ENCODE measurements around the gene MAST4.

Gene MAST4

DNA sequence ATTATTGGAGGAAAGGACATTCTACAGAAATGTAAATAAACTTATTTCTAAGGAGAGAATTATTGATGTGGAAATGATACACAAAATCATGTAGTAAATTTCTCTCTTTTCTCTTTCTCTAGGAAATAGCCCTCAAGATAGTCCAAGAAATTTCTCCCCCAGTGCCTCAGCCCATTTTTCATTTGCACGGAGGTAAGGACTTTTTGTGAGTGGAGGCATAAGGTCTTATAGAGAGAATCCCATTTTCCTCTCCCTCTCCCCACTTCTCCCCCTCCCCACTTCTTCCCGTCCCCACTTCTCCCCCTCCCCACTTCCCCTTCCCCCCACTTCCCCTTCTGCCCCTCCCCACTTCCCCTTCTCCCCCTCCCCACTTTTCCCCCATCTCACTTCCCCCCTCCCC lies 493.8 kb downstream of the MAST4 start:
- Histone ChIP-seq H3K79me2 (ENCODE audit: control insufficient read depth, low read length) (no peaks in the 10 kb centered on the region), H3K4me2 (ENCODE audit: low read length) (no peak overlapping the region), H3K9me3 (ENCODE audit: control insufficient read depth, insufficient read depth, low read length) (no peaks in the 10 kb centered on the region), H4K20me1 (ENCODE audit: control insufficient read depth, insufficient read depth, low read depth, low read length) (no peaks in the 10 kb centered on the region), H3K27ac (ENCODE audit: low read depth, low read length) (no peak overlapping the region), H3F3A (ENCODE audit: control insufficient read depth, insufficient read depth) (no peaks in the 10 kb centered on the region), H3K27me3 (ENCODE audit: control insufficient read depth, low read length) (no peaks in the 10 kb centered on the region), H3K9me2 (replicated peaks; ENCODE audit: control insufficient read depth, low read length) (no peaks in the 10 kb centered on the region), H3K4me3 (ENCODE audit: low read length) (no peak overlapping the region), H3K4me1 (ENCODE audit: control insufficient read depth, low read length) (no peaks in the 10 kb centered on the region), H3K36me3 (ENCODE audit: control insufficient read depth, low read length) (no peaks in the 10 kb centered on the region)
- no peak for TF ChIP-seq EZH2phosphoT487 (IDR thresholded peaks at IDR 0.05; ENCODE audit: borderline replicate concordance, low read length)
- TF ChIP-seq, protein P1, sequence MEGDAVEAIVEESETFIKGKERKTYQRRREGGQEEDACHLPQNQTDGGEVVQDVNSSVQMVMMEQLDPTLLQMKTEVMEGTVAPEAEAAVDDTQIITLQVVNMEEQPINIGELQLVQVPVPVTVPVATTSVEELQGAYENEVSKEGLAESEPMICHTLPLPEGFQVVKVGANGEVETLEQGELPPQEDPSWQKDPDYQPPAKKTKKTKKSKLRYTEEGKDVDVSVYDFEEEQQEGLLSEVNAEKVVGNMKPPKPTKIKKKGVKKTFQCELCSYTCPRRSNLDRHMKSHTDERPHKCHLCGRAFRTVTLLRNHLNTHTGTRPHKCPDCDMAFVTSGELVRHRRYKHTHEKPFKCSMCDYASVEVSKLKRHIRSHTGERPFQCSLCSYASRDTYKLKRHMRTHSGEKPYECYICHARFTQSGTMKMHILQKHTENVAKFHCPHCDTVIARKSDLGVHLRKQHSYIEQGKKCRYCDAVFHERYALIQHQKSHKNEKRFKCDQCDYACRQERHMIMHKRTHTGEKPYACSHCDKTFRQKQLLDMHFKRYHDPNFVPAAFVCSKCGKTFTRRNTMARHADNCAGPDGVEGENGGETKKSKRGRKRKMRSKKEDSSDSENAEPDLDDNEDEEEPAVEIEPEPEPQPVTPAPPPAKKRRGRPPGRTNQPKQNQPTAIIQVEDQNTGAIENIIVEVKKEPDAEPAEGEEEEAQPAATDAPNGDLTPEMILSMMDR (IDR thresholded peaks at IDR 0.05; ENCODE audit: low read depth, low read length, poor library complexity, severe bottlenecking) = no peak

DNA sequence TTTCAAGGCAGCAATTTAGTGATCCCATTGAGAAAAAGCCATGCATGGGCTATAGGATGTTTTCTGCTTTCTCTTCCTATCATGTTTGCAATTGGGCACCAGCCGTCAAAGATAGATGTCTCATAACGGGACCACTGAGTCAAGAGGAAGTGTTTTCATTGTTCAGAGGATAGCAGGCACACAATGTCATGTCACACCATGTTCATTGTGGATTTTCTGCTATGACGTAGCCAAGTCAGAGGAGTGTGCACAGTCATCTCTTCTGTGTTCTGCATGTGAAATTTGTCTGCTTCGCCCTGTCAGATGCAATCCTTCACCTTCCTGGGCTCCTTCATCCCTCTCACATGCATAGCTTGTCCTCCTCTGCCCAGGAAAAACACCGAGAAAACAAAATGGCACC lies 494.4 kb downstream of the MAST4 start:
- Histone ChIP-seq H3K4me1 (ENCODE audit: control insufficient read depth, low read length) (no peaks in the 10 kb centered on the region), H3K9me3 (ENCODE audit: control insufficient read depth, insufficient read depth, low read length) (no peaks in the 10 kb centered on the region), H3F3A (ENCODE audit: control insufficient read depth, insufficient read depth) (no peaks in the 10 kb centered on the region), H3K27me3 (ENCODE audit: control insufficient read depth, low read length) (no peaks in the 10 kb centered on the region), H4K20me1 (ENCODE audit: control insufficient read depth, insufficient read depth, low read depth, low read length) (no peaks in the 10 kb centered on the region), H3K4me3 (ENCODE audit: low read length) (no peak overlapping the region), H3K36me3 (ENCODE audit: control insufficient read depth, low read length) (no peaks in the 10 kb centered on the region), H3K4me2 (ENCODE audit: low read length) (no peak overlapping the region), H3K79me2 (ENCODE audit: control insufficient read depth, low read length) (no peaks in the 10 kb centered on the region), H3K27ac (ENCODE audit: low read depth, low read length) (no peak overlapping the region), H3K9me2 (replicated peaks; ENCODE audit: control insufficient read depth, low read length) (no peaks in the 10 kb centered on the region)
- no peak for TF ChIP-seq EZH2phosphoT487 (IDR thresholded peaks at IDR 0.05; ENCODE audit: borderline replicate concordance, low read length)
- TF ChIP-seq, protein P1 (IDR thresholded peaks at IDR 0.05; ENCODE audit: low read depth, low read length, poor library complexity, severe bottlenecking) = no peak

DNA sequence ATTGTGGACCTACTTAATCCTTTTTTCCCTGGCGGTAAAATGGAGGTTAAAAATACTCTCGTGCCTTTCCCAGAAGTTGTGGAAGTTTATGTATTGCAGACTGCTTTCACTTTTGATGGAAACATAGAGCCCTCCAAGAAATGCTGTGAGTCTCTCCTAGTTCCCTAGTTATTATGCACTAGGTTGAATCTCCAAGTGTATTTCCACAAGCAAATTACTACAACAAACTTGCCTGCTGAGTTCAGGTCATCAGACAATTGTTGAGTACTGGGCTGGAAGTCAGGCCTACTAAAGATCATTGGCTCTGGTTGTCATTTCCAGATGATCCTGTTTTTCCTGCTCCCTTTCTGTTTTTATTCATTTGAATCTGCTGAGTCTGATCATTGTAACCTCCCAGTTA lies 496.3 kb downstream of the MAST4 start:
- H4K20me1 ChIP-seq (ENCODE audit: control insufficient read depth, insufficient read depth, low read depth, low read length) = no peaks in the 10 kb centered on the region
- H3K9me2 ChIP-seq (replicated peaks; ENCODE audit: control insufficient read depth, low read length) = no peaks in the 10 kb centered on the region
- TF ChIP-seq EZH2phosphoT487 (IDR thresholded peaks at IDR 0.05; ENCODE audit: borderline replicate concordance, low read length) = no peak
- TF ChIP-seq, protein P1 (IDR thresholded peaks at IDR 0.05; ENCODE audit: low read depth, low read length, poor library complexity, severe bottlenecking) = no peak
- H3K36me3 ChIP-seq (ENCODE audit: control insufficient read depth, low read length) = no peaks in the 10 kb centered on the region
- H3K27me3 ChIP-seq (ENCODE audit: control insufficient read depth, low read length) = no peaks in the 10 kb centered on the region
- no peaks in the 10 kb centered on the region for H3K9me3 ChIP-seq (ENCODE audit: control insufficient read depth, insufficient read depth, low read length)
- no peaks in the 10 kb centered on the region for H3K79me2 ChIP-seq (ENCODE audit: control insufficient read depth, low read length)
- no peaks in the 10 kb centered on the region for H3F3A ChIP-seq (ENCODE audit: control insufficient read depth, insufficient read depth)
- H3K27ac ChIP-seq (ENCODE audit: low read depth, low read length) = no peak overlapping the region
- no peaks in the 10 kb centered on the region for H3K4me1 ChIP-seq (ENCODE audit: control insufficient read depth, low read length)
- H3K4me2 ChIP-seq (ENCODE audit: low read length) = no peak overlapping the region
- H3K4me3 ChIP-seq (ENCODE audit: low read length) = no peak overlapping the region

DNA sequence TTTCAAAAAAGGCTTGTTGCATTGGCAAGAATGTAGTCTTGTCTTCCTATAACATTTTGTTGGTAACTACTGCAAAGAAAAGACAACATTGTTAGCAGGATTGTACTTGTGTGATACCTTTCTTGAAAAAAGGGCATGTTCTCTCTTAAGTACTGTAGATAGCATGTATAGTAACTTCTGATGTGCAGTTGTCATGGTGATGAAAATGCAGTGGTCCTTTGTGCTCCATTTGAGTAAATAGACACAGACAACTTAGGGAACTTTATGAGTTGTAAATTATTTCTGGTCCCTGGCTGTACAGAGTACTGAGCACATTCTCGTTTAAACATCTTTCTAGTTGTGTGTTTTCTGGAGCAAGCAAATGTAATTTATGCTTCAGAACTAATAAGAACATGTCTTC lies 497.1 kb downstream of the MAST4 start:
- Histone ChIP-seq H3K9me3 (ENCODE audit: control insufficient read depth, insufficient read depth, low read length) (no peaks in the 10 kb centered on the region), H3K79me2 (ENCODE audit: control insufficient read depth, low read length) (no peaks in the 10 kb centered on the region), H3K9me2 (replicated peaks; ENCODE audit: control insufficient read depth, low read length) (no peaks in the 10 kb centered on the region), H3K4me2 (ENCODE audit: low read length) (no peak overlapping the region), H3K27ac (ENCODE audit: low read depth, low read length) (no peak overlapping the region), H4K20me1 (ENCODE audit: control insufficient read depth, insufficient read depth, low read depth, low read length) (no peaks in the 10 kb centered on the region), H3K36me3 (ENCODE audit: control insufficient read depth, low read length) (no peaks in the 10 kb centered on the region), H3K4me3 (ENCODE audit: low read length) (no peak overlapping the region), H3K27me3 (ENCODE audit: control insufficient read depth, low read length) (no peaks in the 10 kb centered on the region), H3F3A (ENCODE audit: control insufficient read depth, insufficient read depth) (no peaks in the 10 kb centered on the region), H3K4me1 (ENCODE audit: control insufficient read depth, low read length) (no peaks in the 10 kb centered on the region)
- TF ChIP-seq, protein P1 (IDR thresholded peaks at IDR 0.05; ENCODE audit: low read depth, low read length, poor library complexity, severe bottlenecking) = no peak
- no peak for TF ChIP-seq EZH2phosphoT487 (IDR thresholded peaks at IDR 0.05; ENCODE audit: borderline replicate concordance, low read length)

Data from DOHH2 (cell line).